ENCODE results near the gene HES1. TPM values are rescaled to one million over a fixed set of nuclear protein-coding genes. Genes with fewer than 3 reads are reported as not detected.

The HES1 gene
- total and polyA plus RNA-seq, 9 of the 15 experiments (the other 6 are each of a cell fraction or from before 2014, with no cell fraction given), result 3.4 to 37.0 (median 19.3) TPM

GRCh38 chr3:194141415-194142155 is 5.6 kb downstream of the HES1 start (continued):
- TF ChIP-seq ZBTB11 (CRISPR knock-in tag; IDR thresholded peaks at IDR 0.05) (peak in 1 of 3 experiments; percentile 55; a peak in 2 of 6 replicates), HLTF (IDR thresholded peaks at IDR 0.05) (no peak), MBD1 (CRISPR knock-in tag; IDR thresholded peaks at IDR 0.05) (no peak), TAF7 (tag; IDR thresholded peaks at IDR 0.05) (peak; percentile 13; the same call in 1 of the 2 replicates), SMARCC2 (IDR thresholded peaks at IDR 0.05; ENCODE audit: low read depth) (peak; percentile 34; the same call in 1 of the 2 replicates), ZNF589 (CRISPR knock-in tag; IDR thresholded peaks at IDR 0.05; ENCODE audit: low read depth) (peak; percentile 85), ZC3H11A (IDR thresholded peaks at IDR 0.05; ENCODE audit: low read depth, low read length) (no peak), SUPT5H (IDR thresholded peaks at IDR 0.05) (peak; percentile 68), SIX5 (IDR thresholded peaks at IDR 0.05; ENCODE audit: borderline replicate concordance in 1 of 2, insufficient read depth in 1 of 2, low read depth in 1 of 2, low read length in 2 of 2) (no peak), HDAC8 (tag; IDR thresholded peaks at IDR 0.05) (peak; percentile 62; the same call in 1 of the 2 replicates), POLR2G (IDR thresholded peaks at IDR 0.05; ENCODE audit: low read depth, low read length) (peak; percentile 86), CC2D1A (IDR thresholded peaks at IDR 0.05) (no peak), CBX1 (IDR thresholded peaks at IDR 0.05; ENCODE audit: low read depth) (peak; percentile 62; the same call in 1 of the 2 replicates), SOX6 (IDR thresholded peaks at IDR 0.05) (peak; percentile 19; the same call in 1 of the 2 replicates), FOXJ2 (tag; IDR thresholded peaks at IDR 0.05) (peak; percentile 65)
- TF ChIP-seq, protein P1, sequence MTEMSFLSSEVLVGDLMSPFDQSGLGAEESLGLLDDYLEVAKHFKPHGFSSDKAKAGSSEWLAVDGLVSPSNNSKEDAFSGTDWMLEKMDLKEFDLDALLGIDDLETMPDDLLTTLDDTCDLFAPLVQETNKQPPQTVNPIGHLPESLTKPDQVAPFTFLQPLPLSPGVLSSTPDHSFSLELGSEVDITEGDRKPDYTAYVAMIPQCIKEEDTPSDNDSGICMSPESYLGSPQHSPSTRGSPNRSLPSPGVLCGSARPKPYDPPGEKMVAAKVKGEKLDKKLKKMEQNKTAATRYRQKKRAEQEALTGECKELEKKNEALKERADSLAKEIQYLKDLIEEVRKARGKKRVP (CRISPR knock-in tag; IDR thresholded peaks at IDR 0.05), result no peak; the same call in 1 of the 2 replicates
- TF ChIP-seq, protein P2, sequence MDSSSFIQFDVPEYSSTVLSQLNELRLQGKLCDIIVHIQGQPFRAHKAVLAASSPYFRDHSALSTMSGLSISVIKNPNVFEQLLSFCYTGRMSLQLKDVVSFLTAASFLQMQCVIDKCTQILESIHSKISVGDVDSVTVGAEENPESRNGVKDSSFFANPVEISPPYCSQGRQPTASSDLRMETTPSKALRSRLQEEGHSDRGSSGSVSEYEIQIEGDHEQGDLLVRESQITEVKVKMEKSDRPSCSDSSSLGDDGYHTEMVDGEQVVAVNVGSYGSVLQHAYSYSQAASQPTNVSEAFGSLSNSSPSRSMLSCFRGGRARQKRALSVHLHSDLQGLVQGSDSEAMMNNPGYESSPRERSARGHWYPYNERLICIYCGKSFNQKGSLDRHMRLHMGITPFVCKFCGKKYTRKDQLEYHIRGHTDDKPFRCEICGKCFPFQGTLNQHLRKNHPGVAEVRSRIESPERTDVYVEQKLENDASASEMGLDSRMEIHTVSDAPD (CRISPR knock-in tag; IDR thresholded peaks at IDR 0.05), result no peak
- TF ChIP-seq, protein P3, sequence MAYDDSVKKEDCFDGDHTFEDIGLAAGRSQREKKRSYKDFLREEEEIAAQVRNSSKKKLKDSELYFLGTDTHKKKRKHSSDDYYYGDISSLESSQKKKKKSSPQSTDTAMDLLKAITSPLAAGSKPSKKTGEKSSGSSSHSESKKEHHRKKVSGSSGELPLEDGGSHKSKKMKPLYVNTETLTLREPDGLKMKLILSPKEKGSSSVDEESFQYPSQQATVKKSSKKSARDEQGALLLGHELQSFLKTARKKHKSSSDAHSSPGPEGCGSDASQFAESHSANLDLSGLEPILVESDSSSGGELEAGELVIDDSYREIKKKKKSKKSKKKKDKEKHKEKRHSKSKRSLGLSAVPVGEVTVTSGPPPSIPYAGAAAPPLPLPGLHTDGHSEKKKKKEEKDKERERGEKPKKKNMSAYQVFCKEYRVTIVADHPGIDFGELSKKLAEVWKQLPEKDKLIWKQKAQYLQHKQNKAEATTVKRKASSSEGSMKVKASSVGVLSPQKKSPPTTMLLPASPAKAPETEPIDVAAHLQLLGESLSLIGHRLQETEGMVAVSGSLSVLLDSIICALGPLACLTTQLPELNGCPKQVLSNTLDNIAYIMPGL (CRISPR knock-in tag; IDR thresholded peaks at IDR 0.05), result no peak
